Measurements from ENCODE around the gene FALEC.

The FALEC gene

GRCh38 chr1:150508982-150509381, 6.6 kb upstream of the FALEC start:
- no peak for ATAC-seq (ENCODE audit: low read depth)
- peak overlapping the region; percentile 61 for H3K27ac ChIP-seq (ENCODE audit: poor library complexity, severe bottlenecking)
- DNase-seq (ENCODE audit: low spot score): no peak

GRCh38 chr1:150511551-150511950, 4.0 kb upstream of the FALEC start:
- ATAC-seq (ENCODE audit: low read depth) (no peak), DNase-seq (ENCODE audit: low spot score) (no peak)
- peaks cover 10% of the 10 kb centered on the region for H3K36me3 ChIP-seq (ENCODE audit: low read depth)
- no peaks in the 10 kb centered on the region for H3K27me3 ChIP-seq (ENCODE audit: insufficient read depth, poor library complexity, severe bottlenecking)
- TF ChIP-seq CTCF (IDR thresholded peaks at IDR 0.05; ENCODE audit: poor library complexity, severe bottlenecking): no peak
- no peak overlapping the region for H3K4me3 ChIP-seq (ENCODE audit: severe bottlenecking)
- no peak overlapping the region for H3K27ac ChIP-seq (ENCODE audit: poor library complexity, severe bottlenecking)
- no peaks in the 10 kb centered on the region for H3K9me3 ChIP-seq (ENCODE audit: severe bottlenecking)
- H3K4me1 ChIP-seq (ENCODE audit: insufficient read depth, poor library complexity, severe bottlenecking): peaks cover 19% of the 10 kb centered on the region

More at GRCh38 chr1:150508982-150509381, 6.6 kb upstream of the FALEC start:
- TF ChIP-seq CTCF (IDR thresholded peaks at IDR 0.05; ENCODE audit: poor library complexity, severe bottlenecking): no peak
- no peaks in the 10 kb centered on the region for H3K9me3 ChIP-seq (ENCODE audit: severe bottlenecking)
- no peak overlapping the region for H3K4me3 ChIP-seq (ENCODE audit: severe bottlenecking)
- no peaks in the 10 kb centered on the region for H3K27me3 ChIP-seq (ENCODE audit: insufficient read depth, poor library complexity, severe bottlenecking)
- H3K4me1 ChIP-seq (ENCODE audit: insufficient read depth, poor library complexity, severe bottlenecking): peaks cover 17% of the 10 kb centered on the region
- H3K36me3 ChIP-seq (ENCODE audit: low read depth): peaks cover 30% of the 10 kb centered on the region

- no peak for TF ChIP-seq CTCF (IDR thresholded peaks at IDR 0.05; ENCODE audit: poor library complexity, severe bottlenecking)
- Histone ChIP-seq H3K4me1 (ENCODE audit: insufficient read depth, poor library complexity, severe bottlenecking) (peaks cover 19% of the 10 kb centered on the region), H3K27ac (ENCODE audit: poor library complexity, severe bottlenecking) (no peak overlapping the region), H3K4me3 (ENCODE audit: severe bottlenecking) (no peak overlapping the region), H3K9me3 (ENCODE audit: severe bottlenecking) (no peaks in the 10 kb centered on the region), H3K36me3 (ENCODE audit: low read depth) (peaks cover 5% of the 10 kb centered on the region), H3K27me3 (ENCODE audit: insufficient read depth, poor library complexity, severe bottlenecking) (no peaks in the 10 kb centered on the region)
- ATAC-seq (ENCODE audit: low read depth): no peak
- DNase-seq (ENCODE audit: low spot score): no peak
Measured at GRCh38 chr1:150511985-150512660, 3.4 kb upstream of the FALEC start.

GRCh38 chr1:150512846-150513245, 2.7 kb upstream of the FALEC start:
- Histone ChIP-seq H3K36me3 (ENCODE audit: low read depth) (no peaks in the 10 kb centered on the region), H3K4me1 (ENCODE audit: insufficient read depth, poor library complexity, severe bottlenecking) (peaks cover 15% of the 10 kb centered on the region), H3K4me3 (ENCODE audit: severe bottlenecking) (no peak overlapping the region), H3K27ac (ENCODE audit: poor library complexity, severe bottlenecking) (peak overlapping the region; percentile 14), H3K27me3 (ENCODE audit: insufficient read depth, poor library complexity, severe bottlenecking) (no peaks in the 10 kb centered on the region), H3K9me3 (ENCODE audit: severe bottlenecking) (no peaks in the 10 kb centered on the region)
- DNase-seq (ENCODE audit: low spot score) (no peak), ATAC-seq (ENCODE audit: low read depth) (no peak)
- no peak for TF ChIP-seq CTCF (IDR thresholded peaks at IDR 0.05; ENCODE audit: poor library complexity, severe bottlenecking)

- Histone ChIP-seq H3K27ac (ENCODE audit: poor library complexity, severe bottlenecking) (peak overlapping the region; percentile 14), H3K9me3 (ENCODE audit: severe bottlenecking) (no peaks in the 10 kb centered on the region), H3K4me3 (ENCODE audit: severe bottlenecking) (no peak overlapping the region), H3K4me1 (ENCODE audit: insufficient read depth, poor library complexity, severe bottlenecking) (peaks cover 11% of the 10 kb centered on the region), H3K36me3 (ENCODE audit: low read depth) (no peaks in the 10 kb centered on the region), H3K27me3 (ENCODE audit: insufficient read depth, poor library complexity, severe bottlenecking) (no peaks in the 10 kb centered on the region)
- ATAC-seq (ENCODE audit: low read depth) (peak; percentile 9; the same call in 1 of the 3 replicates), DNase-seq (ENCODE audit: low spot score) (no peak)
- TF ChIP-seq CTCF (IDR thresholded peaks at IDR 0.05; ENCODE audit: poor library complexity, severe bottlenecking): no peak
Measured at GRCh38 chr1:150513351-150513791, 2.2 kb upstream of the FALEC start.
